HepG2 (cell line): ENCODE measurements around the gene PPP1R15B. TPM values are rescaled to one million over a fixed set of nuclear protein-coding genes. Genes with fewer than 3 reads are reported as not detected.

Experiments used
- ETV5 ChIP-seq: IDR thresholded peaks from 2 replicates; pipeline ENCODE4 v1.6.1; 2018; ENCODE audit warnings: missing biosample characterization, missing genetic modification reagents, inconsistent platforms, borderline replicate concordance
- FOXP1 ChIP-seq, 2 experiments: fragments of 450-650 bp in 1 of 2; IDR thresholded peaks; 2 replicates each; pipeline ENCODE4 v1.6.1; 2017 to 2018; ENCODE audit warnings: antibody characterized with exemption in 1 of 2
- IKZF4 ChIP-seq: sonication (generic); formaldehyde crosslinking; IDR thresholded peaks from 2 replicates; pipeline ENCODE4 v1.5.1; 2020; ENCODE audit warnings: borderline replicate concordance, mild to moderate bottlenecking, low read depth, missing genetic modification reagents; ENCODE audit errors: not compliant biosample characterization
- JUN ChIP-seq: sonication (generic); formaldehyde crosslinking; IDR thresholded peaks from 2 replicates; pipeline ENCODE4 v1.4.0; 2020; ENCODE audit warnings: mild to moderate bottlenecking, missing genetic modification reagents
- KDM5A ChIP-seq: fragments of 200-600 bp; sonication (generic); IDR thresholded peaks from 2 replicates; pipeline ENCODE4 v1.7.0; 2018; ENCODE audit warnings: antibody characterized with exemption, mild to moderate bottlenecking, low read length, borderline replicate concordance
- KMT2A ChIP-seq: sonication (generic); formaldehyde crosslinking; IDR thresholded peaks from 2 replicates; pipeline ENCODE4 v1.4.0; 2020; ENCODE audit warnings: missing genetic modification reagents
- MXD1 ChIP-seq: sonication (generic); formaldehyde crosslinking; IDR thresholded peaks from 2 replicates; pipeline ENCODE4 v1.4.0; 2020; ENCODE audit warnings: mild to moderate bottlenecking, missing genetic modification reagents
- NFKBIZ ChIP-seq: IDR thresholded peaks from 2 replicates; pipeline ENCODE4 v1.6.1; 2018; ENCODE audit warnings: missing genetic modification reagents, missing compliant biosample characterization
- PHF20 ChIP-seq: sonication (generic); formaldehyde crosslinking; IDR thresholded peaks from 2 replicates; pipeline ENCODE4 v1.5.0; 2020; ENCODE audit warnings: mild to moderate bottlenecking, missing genetic modification reagents
- PITX1 ChIP-seq: sonication (generic); formaldehyde crosslinking; IDR thresholded peaks from 2 replicates; pipeline ENCODE4 v1.5.1; 2020; ENCODE audit warnings: mild to moderate bottlenecking, missing genetic modification reagents
- PRDM4 ChIP-seq: sonication (generic); formaldehyde crosslinking; IDR thresholded peaks from 2 replicates; pipeline ENCODE4 v1.9.0; 2021; ENCODE audit warnings: missing genetic modification reagents, borderline replicate concordance
- RBM39 ChIP-seq: fragments of 200-400 bp; formaldehyde crosslinking; IDR thresholded peaks from one replicate; pipeline ENCODE4 v1.6.1; 2018; ENCODE audit warnings: antibody characterized with exemption, mild to moderate bottlenecking, low read depth, low read length; ENCODE audit not compliant: poor library complexity, severe bottlenecking
- RFX3 ChIP-seq: IDR thresholded peaks from 2 replicates; pipeline ENCODE4 v1.6.1; 2016; ENCODE audit warnings: missing biosample characterization, missing genetic modification reagents
- SIX1 ChIP-seq: sonication (generic); formaldehyde crosslinking; IDR thresholded peaks from 2 replicates; pipeline ENCODE4 v1.4.0; 2020; ENCODE audit warnings: missing genetic modification reagents, borderline replicate concordance
- SP5 ChIP-seq: IDR thresholded peaks from 2 replicates; pipeline ENCODE4 v1.6.1; 2016; ENCODE audit warnings: low read depth, borderline replicate concordance
- THAP11 ChIP-seq: IDR thresholded peaks from 2 replicates; pipeline ENCODE4 v1.6.1; 2016; ENCODE audit warnings: missing biosample characterization, missing genetic modification reagents
- ZGPAT ChIP-seq: IDR thresholded peaks from 2 replicates; pipeline ENCODE4 v1.6.1; 2016; ENCODE audit warnings: mild to moderate bottlenecking
- ZIK1 ChIP-seq: sonication (generic); formaldehyde crosslinking; IDR thresholded peaks from 2 replicates; pipeline ENCODE4 v1.5.0; 2020; ENCODE audit warnings: mild to moderate bottlenecking, low read depth, missing genetic modification reagents, borderline replicate concordance
- ZNF136 ChIP-seq: sonication (generic); formaldehyde crosslinking; IDR thresholded peaks from 2 replicates; pipeline ENCODE4 v1.8.1; 2022; ENCODE audit warnings: low read depth, mild to moderate bottlenecking, moderate library complexity, missing genetic modification reagents
- ZNF563 ChIP-seq: sonication (generic); formaldehyde crosslinking; IDR thresholded peaks from 2 replicates; pipeline ENCODE4 v1.8.0; 2022; ENCODE audit warnings: mild to moderate bottlenecking, moderate library complexity, missing genetic modification reagents
- ZNF564 ChIP-seq: sonication (generic); formaldehyde crosslinking; IDR thresholded peaks from 2 replicates; pipeline ENCODE4 v1.8.1; 2023; ENCODE audit warnings: mild to moderate bottlenecking, missing genetic modification reagents
- ZNF572 ChIP-seq: sonication (generic); formaldehyde crosslinking; IDR thresholded peaks from 2 replicates; pipeline ENCODE4 v1.5.1; 2020; ENCODE audit warnings: mild to moderate bottlenecking, missing genetic modification reagents
- ZNF580 ChIP-seq: IDR thresholded peaks from 2 replicates; pipeline ENCODE4 v1.6.1; 2016; ENCODE audit warnings: low read depth, borderline replicate concordance
- ZNF614 ChIP-seq: IDR thresholded peaks from 2 replicates; pipeline ENCODE4 v1.6.1; 2018; ENCODE audit warnings: missing biosample characterization, missing genetic modification reagents, inconsistent platforms, borderline replicate concordance
- polyA plus RNA-seq, 8 experiments: library from polyadenylated mRNA; depleted of rRNA in 3 of 8; stranded (reverse) in 7 of 8; unstranded in 1 of 8; fragments of >200 nt; fragmentation: Illumina TruSeq in 4 of 8; extraction: Trizol in 4 of 8; gene quantifications; 2 replicates each; pipeline versions ENCODE4 v1.2.1 to v1.2.3, GENCODE V29; 2011 to 2016; ENCODE audit warnings: low read depth in 4 of 8, missing spikeins in 1 of 8, mixed read lengths in 1 of 8; ENCODE audit not compliant: insufficient read depth in 1 of 8
- total RNA-seq, 5 experiments: library from RNA; depleted of rRNA; stranded (reverse); fragments of >200 nt; fragmentation: Illumina TruSeq; extraction: Trizol; gene quantifications; 2 replicates each; pipeline ENCODE4 v1.2.3, GENCODE V29; 2016; ENCODE audit warnings: low read depth in 1 of 5

Gene PPP1R15B
- total and polyA plus RNA-seq, 2 of the 13 experiments (the other 11 are each of a cell fraction or from before 2014, with no cell fraction given) = 13.4 to 23.8 TPM

GRCh38 chr1:204377800-204378668, 33.6 kb downstream of the PPP1R15B start (continued):
- peak; percentile 87; the same call in 1 of the 2 replicates for TF ChIP-seq ZNF564
- TF ChIP-seq PRDM4 (CRISPR knock-in tag) = no peak
- TF ChIP-seq FOXP1 (IDR thresholded peaks at IDR 0.05) = no peak
- no peak for TF ChIP-seq FOXP1 (CRISPR knock-in tag; IDR thresholded peaks at IDR 0.05)
- no peak for TF ChIP-seq ZIK1 (CRISPR knock-in tag)
- 0 out of 2 replicates have a peak, but pooled peaks have one; percentile 20 for TF ChIP-seq RFX3 (CRISPR knock-in tag)
- peak; percentile 30; the same call in 1 of the 2 replicates for TF ChIP-seq KDM5A
- no peak for TF ChIP-seq IKZF4
- peak; percentile 83; the same call in 1 of the 2 replicates for TF ChIP-seq KMT2A (CRISPR knock-in tag)
- peak; percentile 60; the same call in 1 of the 2 replicates for TF ChIP-seq THAP11 (CRISPR knock-in tag)
- peak; percentile 12 for TF ChIP-seq RBM39
- TF ChIP-seq SP5 (CRISPR knock-in tag) = peak; percentile 54; the same call in 1 of the 2 replicates
- TF ChIP-seq ZNF563 (CRISPR knock-in tag) = 0 out of 2 replicates have a peak, but pooled peaks have one; percentile 27
- TF ChIP-seq NFKBIZ (CRISPR knock-in tag) = no peak
- peak; percentile 47; the same call in 1 of the 2 replicates for TF ChIP-seq ETV5 (CRISPR knock-in tag)
- peak; percentile 47; the same call in 1 of the 2 replicates for TF ChIP-seq MXD1 (CRISPR knock-in tag)
- TF ChIP-seq PHF20 (CRISPR knock-in tag) = 0 out of 2 replicates have a peak, but pooled peaks have one; percentile 12
- TF ChIP-seq SIX1 (CRISPR knock-in tag) = peak; percentile 37
- 0 out of 2 replicates have a peak, but pooled peaks have one; percentile 7 for TF ChIP-seq ZNF136 (CRISPR knock-in tag)
- TF ChIP-seq ZNF572 (CRISPR knock-in tag) = 0 out of 2 replicates have a peak, but pooled peaks have one; percentile 35
- 0 out of 2 replicates have a peak, but pooled peaks have one; percentile 4 for TF ChIP-seq ZNF614 (CRISPR knock-in tag)
- TF ChIP-seq ZGPAT (CRISPR knock-in tag) = peak; percentile 68; the same call in 1 of the 2 replicates
- peak; percentile 66; the same call in 1 of the 2 replicates for TF ChIP-seq ZNF580
- TF ChIP-seq PITX1 (CRISPR knock-in tag) = no peak; the same call in 1 of the 2 replicates
- TF ChIP-seq JUN (CRISPR knock-in tag) = 0 out of 2 replicates have a peak, but pooled peaks have one; percentile 51
